Epithelial cell of proximal tubule (primary cell): ENCODE measurements around the gene MAP3K8. TPM values are rescaled to one million over a fixed set of nuclear protein-coding genes. Genes with fewer than 3 reads are reported as not detected.

Source experiments
- DNase-seq: peaks from one replicate; pipeline ENCODE4 v3.0.0-alpha.2; 2011; ENCODE audit warnings: low read depth
- H3K4me3 ChIP-seq: 2 replicates; pipeline ENCODE4 v1.5.1; 2011; ENCODE audit warnings: low read depth, mild to moderate bottlenecking, low read length
- total RNA-seq: library from RNA; depleted of rRNA; stranded (reverse); fragments of >200 nt; gene quantifications from 2 replicates; pipeline ENCODE4 v1.2.3, GENCODE V29; 2015
- TF ChIP-seq, protein P1 (sequence below): conservative IDR thresholded peaks from 2 replicates; pipeline ENCODE4 v1.5.1; 2012; ENCODE audit warnings: low read depth, mild to moderate bottlenecking, low read length

The MAP3K8 gene
- total RNA-seq, 1 donor from 2014 or later = 4.2 TPM

GRCh38 chr10:30505543-30506298, 71.7 kb downstream of the MAP3K8 start:
- TF ChIP-seq, protein P1, sequence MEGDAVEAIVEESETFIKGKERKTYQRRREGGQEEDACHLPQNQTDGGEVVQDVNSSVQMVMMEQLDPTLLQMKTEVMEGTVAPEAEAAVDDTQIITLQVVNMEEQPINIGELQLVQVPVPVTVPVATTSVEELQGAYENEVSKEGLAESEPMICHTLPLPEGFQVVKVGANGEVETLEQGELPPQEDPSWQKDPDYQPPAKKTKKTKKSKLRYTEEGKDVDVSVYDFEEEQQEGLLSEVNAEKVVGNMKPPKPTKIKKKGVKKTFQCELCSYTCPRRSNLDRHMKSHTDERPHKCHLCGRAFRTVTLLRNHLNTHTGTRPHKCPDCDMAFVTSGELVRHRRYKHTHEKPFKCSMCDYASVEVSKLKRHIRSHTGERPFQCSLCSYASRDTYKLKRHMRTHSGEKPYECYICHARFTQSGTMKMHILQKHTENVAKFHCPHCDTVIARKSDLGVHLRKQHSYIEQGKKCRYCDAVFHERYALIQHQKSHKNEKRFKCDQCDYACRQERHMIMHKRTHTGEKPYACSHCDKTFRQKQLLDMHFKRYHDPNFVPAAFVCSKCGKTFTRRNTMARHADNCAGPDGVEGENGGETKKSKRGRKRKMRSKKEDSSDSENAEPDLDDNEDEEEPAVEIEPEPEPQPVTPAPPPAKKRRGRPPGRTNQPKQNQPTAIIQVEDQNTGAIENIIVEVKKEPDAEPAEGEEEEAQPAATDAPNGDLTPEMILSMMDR = no peak
- H3K4me3 ChIP-seq = no peak overlapping the region
- DNase-seq = no peak

- TF ChIP-seq, protein P1 = no peak
- H3K4me3 ChIP-seq = no peak overlapping the region
- DNase-seq = no peak
Measured at GRCh38 chr10:30509508-30509907, 75.5 kb downstream of the MAP3K8 start.

DNA sequence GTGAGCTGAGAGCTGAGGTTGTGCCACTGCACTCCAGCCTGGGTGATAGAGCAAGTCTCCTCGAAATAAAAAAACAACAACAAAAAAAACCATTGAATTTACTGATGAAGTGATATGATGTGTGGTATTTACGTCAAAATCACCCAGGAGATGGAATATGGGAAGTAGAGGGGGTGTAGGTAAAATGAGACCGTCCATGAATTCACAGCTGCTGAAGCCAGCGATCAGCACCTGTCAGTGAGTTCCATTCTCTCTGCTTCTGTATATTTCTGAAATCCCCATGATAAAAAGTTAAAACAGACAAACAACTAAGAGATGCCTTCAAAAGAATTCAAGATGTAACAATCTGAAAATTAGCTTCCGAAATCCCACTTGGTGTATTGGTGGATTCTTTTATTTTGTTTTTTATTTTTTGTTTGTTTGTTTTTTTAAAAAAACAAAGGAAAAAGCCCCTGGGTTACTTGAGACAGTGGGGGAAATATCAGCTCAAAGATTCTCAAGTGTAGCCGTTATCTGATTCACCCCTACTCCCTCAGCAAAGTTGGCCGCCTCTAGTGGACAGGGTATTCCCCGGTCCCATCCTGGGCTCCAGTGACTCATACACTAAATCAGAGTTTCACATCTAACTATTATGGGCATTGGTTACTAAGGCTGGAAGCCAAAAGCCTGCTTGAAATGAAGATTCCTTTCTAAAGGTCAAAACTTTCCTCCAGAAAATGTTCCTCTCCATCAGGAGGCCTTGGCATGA, 76.4 kb downstream of the MAP3K8 start:
- no peak overlapping the region for H3K4me3 ChIP-seq
- TF ChIP-seq, protein P1 = peak; percentile 30
- peak; percentile 1 for DNase-seq

DNA sequence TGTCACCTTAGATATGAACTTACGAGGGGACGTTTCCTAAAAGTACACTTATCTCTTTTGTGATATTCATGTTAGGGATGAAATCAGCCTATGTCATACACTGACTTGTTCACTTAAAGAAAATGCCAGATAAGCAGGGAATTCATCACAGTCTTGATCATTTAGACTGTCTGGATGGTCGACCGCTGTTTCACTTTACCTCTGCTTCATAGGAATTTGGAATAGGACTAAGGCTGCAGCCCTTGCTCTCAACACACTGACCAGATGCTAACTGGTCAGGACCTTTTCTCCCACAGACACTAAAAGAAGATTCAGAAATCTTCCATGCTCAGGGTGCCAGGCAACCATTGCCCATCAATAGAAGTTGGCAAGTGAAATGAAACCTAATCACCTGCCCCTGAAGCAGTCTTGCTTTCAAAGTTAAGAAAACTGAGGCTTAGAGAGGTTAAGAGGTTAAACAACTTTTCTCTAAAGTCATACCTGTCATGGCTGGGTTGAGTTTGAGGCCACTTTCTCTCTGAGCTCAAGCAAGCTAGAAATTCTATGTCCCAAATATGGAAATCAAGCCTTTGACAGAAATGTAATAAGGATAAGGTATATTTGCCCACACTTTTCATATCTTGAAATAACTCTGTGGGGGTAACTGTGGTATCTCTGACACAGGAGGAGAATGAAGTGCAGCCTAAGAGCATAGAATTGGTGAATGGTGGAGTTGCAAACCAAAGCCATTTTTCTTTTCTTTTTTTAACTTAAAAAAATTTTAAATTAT, 77.1 kb downstream of the MAP3K8 start:
- TF ChIP-seq, protein P1 = no peak
- H3K4me3 ChIP-seq = no peak overlapping the region
- DNase-seq = no peak

Other genes with a start within 250 kb of the MAP3K8 start
- 12.9 and 14.2 TPM in 2 replicates for gene MTPAP, start 84.9 kb upstream of the MAP3K8 start, total RNA-seq
- gene LYZL2, start 195.6 kb downstream of the MAP3K8 start, total RNA-seq = not detected in 2 replicates